CD4-positive, CD25-positive, alpha-beta regulatory T cell (primary cell): ENCODE measurements around the gene SCTR. TPM values are rescaled to one million over a fixed set of nuclear protein-coding genes. Genes with fewer than 3 reads are reported as not detected.

Experiments
- ATAC-seq, 2 donors: fragments of 150-1000 bp; cut with Tn5 transposase; one replicate each; pipeline ENCODE4 v1.10.0; 2021; ENCODE audit warnings: low read depth in 2 of 2, moderate number of reproducible peaks in 2 of 2, moderate library complexity in 1 of 2
- DNase-seq, 3 donors: peaks; one replicate each; pipeline versions ENCODE4 v3.0.0 to v3.0.0-alpha.2; 2012 to 2022; ENCODE audit warnings: mixed read lengths in 1 of 3
- H3K27ac ChIP-seq: one replicate; pipeline ENCODE4 v1.7.0; 2013; ENCODE audit warnings: mild to moderate bottlenecking, low read length; ENCODE audit not compliant: insufficient read depth, poor library complexity, severe bottlenecking
- H3K27me3 ChIP-seq: one replicate; pipeline ENCODE4 v1.7.0; 2013; ENCODE audit warnings: low read length; ENCODE audit not compliant: control insufficient read depth, insufficient read depth
- H3K36me3 ChIP-seq: one replicate; pipeline ENCODE4 v1.7.0; 2013; ENCODE audit warnings: mild to moderate bottlenecking, low read length, moderate library complexity; ENCODE audit not compliant: control insufficient read depth, insufficient read depth
- H3K4me1 ChIP-seq: 2 replicates; pipeline ENCODE4 v1.7.0; 2013; ENCODE audit warnings: mild to moderate bottlenecking, low read length; ENCODE audit not compliant: insufficient read depth, control insufficient read depth, poor library complexity, severe bottlenecking
- H3K4me3 ChIP-seq: one replicate; pipeline ENCODE4 v1.7.0; 2013; ENCODE audit warnings: low read depth, mild to moderate bottlenecking, low read length, moderate library complexity
- H3K9me3 ChIP-seq, 2 experiments: 1 replicate in 1 of 2; 2 replicates in 1 of 2; pipeline ENCODE4 v1.7.0; 2013; ENCODE audit warnings: low read length in 2 of 2, mild to moderate bottlenecking in 1 of 2, moderate library complexity in 1 of 2; ENCODE audit not compliant: control insufficient read depth in 2 of 2
- H3K27ac Mint-ChIP-seq, 3 donors: one replicate each; pipeline ENCODE4 v1.8.0; 2020 to 2022; ENCODE audit warnings: mild to moderate bottlenecking in 3 of 3, mixed read lengths in 3 of 3, moderate library complexity in 2 of 3
- H3K27me3 Mint-ChIP-seq: one replicate; pipeline ENCODE4 v1.8.0; 2022; ENCODE audit warnings: mild to moderate bottlenecking, mixed read lengths
- H3K36me3 Mint-ChIP-seq: one replicate; pipeline ENCODE4 v1.8.0; 2020; ENCODE audit warnings: mixed read lengths
- H3K4me1 Mint-ChIP-seq, 4 donors: one replicate each; pipeline ENCODE4 v1.8.0; 2020 to 2022; ENCODE audit warnings: mixed read lengths in 4 of 4, mild to moderate bottlenecking in 1 of 4
- H3K4me3 Mint-ChIP-seq, 4 donors: one replicate each; pipeline ENCODE4 v1.8.0; 2020 to 2022; ENCODE audit warnings: mild to moderate bottlenecking in 4 of 4, mixed read lengths in 4 of 4, moderate library complexity in 3 of 4
- H3K9me3 Mint-ChIP-seq, 7 donors: one replicate each; pipeline ENCODE4 v1.8.0; 2020 to 2022; ENCODE audit warnings: mixed read lengths in 7 of 7, mild to moderate bottlenecking in 3 of 7, moderate library complexity in 2 of 7
- polyA plus RNA-seq, 4 donors: library from polyadenylated mRNA; unstranded; fragments of 300-500 nt; fragmentation: Illumina TruSeq; gene quantifications; one replicate each; pipeline ENCODE4 v1.2.3, GENCODE V29; 2021
- total RNA-seq: library from RNA; stranded (reverse); gene quantifications from one replicate; pipeline ENCODE4 v1.2.3, GENCODE V29; 2022

The SCTR gene
- total and polyA plus RNA-seq, 5 donors from 2014 or later = not detected

DNA sequence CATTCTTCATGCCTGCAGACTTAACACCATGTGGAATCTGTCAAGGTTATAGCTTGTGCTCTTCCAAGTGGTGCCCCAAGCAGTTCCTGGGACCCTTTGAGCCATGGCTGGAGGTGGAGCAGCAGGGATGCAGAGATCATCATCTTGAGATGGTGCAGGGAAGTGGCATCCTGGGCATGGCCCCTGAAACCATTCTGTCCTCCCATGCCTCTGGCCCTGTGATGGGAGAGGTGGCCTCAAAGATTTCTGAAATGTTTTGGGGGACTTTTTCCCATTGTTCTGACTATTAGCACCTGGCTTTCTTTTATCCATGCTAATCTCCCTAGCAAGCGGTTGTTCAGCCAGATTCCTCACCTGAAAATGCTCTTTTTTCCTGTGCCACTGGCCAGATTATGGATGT is 103.0 kb downstream of the SCTR start:
- Histone ChIP-seq H3K4me1 (no peaks in the 10 kb centered on the region), H3K4me3 (no peak overlapping the region), H3K27ac (no peak overlapping the region), H3K36me3 (no peaks in the 10 kb centered on the region), H3K9me3 (no peaks in the 10 kb centered on the region), H3K27me3 (peaks cover 4% of the 10 kb centered on the region)
- DNase-seq = no peak
- ATAC-seq = no peak
- no peak overlapping the region for H3K4me3 Mint-ChIP-seq
- H3K27ac Mint-ChIP-seq = no peak overlapping the region
- H3K36me3 Mint-ChIP-seq = no peaks in the 10 kb centered on the region
- peaks cover 25% of the 10 kb centered on the region for H3K27me3 Mint-ChIP-seq
- no peaks in the 10 kb centered on the region for H3K4me1 Mint-ChIP-seq
- peaks cover 0 to 5% (median 0%) of the 10 kb centered on the region in 7 donors for H3K9me3 Mint-ChIP-seq

DNA sequence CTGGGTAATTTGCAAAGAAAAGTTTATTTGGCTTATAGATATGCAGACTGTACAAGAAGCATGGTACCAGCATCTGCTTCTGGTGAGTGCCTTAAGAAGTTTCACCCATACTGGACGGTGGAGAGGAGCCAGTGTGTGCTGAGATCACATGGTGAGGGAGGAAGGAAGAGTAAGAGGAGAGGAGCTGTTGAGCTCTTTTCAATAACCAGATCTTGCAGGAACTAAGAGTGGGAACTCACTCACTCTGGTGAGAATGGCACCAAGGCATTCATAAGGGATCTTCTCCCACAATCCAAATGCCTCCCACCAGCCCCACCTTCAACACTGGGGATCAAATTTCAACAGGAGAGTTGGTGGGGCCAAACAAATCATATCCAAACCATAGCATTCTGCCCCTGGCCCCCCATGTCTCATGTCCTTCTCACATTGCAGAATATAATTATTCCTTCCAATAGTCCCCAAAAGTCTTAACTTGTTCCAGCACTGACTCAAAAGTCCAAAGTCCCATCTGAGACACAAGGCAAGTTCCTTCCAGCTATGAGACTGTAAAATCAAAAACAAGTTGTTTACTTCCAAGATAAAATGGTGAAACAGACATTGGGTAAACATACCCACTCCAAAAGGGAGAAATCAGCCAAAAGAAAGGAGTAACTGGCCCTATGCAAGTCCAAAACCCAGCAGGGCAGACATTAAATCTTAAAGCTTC is 104.3 kb downstream of the SCTR start:
- Histone ChIP-seq H3K9me3 (no peaks in the 10 kb centered on the region), H3K4me1 (no peaks in the 10 kb centered on the region), H3K4me3 (no peak overlapping the region), H3K27me3 (peaks cover 4% of the 10 kb centered on the region), H3K36me3 (no peaks in the 10 kb centered on the region), H3K27ac (no peak overlapping the region)
- Mint-ChIP-seq H3K4me1 (no peaks in the 10 kb centered on the region), H3K36me3 (no peaks in the 10 kb centered on the region), H3K9me3 (peaks cover 0 to 5% (median 0%) of the 10 kb centered on the region in 7 donors), H3K27me3 (peaks cover 22% of the 10 kb centered on the region), H3K4me3 (no peak overlapping the region), H3K27ac (no peak overlapping the region)
- no peak for DNase-seq
- ATAC-seq = no peak

DNA sequence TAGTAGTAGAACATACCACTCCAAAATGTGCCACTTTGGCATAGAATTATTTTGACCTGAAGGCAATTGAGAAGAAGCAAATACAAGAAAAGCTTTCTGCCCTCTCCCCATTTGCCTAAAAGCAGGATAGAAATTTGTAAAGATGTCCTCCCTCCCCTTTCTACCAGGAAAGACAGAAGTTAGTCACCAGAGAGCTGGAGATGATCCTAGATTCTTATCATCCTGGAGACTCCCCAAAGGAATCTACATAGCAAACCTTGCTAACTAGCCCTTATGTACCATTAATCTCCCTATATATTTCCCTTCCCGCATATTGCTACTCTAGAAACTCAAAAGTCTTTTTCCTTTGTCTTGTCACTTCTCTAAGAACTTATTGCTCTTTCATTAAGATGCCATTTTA is 105.2 kb downstream of the SCTR start:
- no peak overlapping the region for H3K4me3 Mint-ChIP-seq

DNA sequence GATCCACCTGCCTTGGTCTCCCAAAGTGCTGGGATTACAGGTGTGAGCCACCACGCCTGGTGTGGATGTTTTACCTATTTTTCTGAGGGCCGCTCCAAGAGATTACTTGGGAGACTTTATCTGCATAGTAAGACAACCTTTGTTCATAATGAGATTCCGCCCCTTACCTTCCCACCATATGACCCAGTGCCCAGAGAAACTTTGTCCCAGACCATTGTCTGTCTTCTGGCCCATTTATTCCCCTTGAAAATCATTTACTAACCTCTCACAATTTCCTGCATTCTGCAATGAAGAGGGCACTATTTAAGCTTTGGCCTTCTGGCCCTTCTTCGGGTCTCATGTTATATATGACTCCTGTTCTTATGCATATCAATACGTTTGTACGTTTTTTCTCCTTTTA is 106.4 kb downstream of the SCTR start:
- H3K4me1 Mint-ChIP-seq = no peaks in the 10 kb centered on the region
- peaks cover 0 to 5% (median 0%) of the 10 kb centered on the region in 7 donors for H3K9me3 Mint-ChIP-seq
- H3K36me3 Mint-ChIP-seq = no peaks in the 10 kb centered on the region
- no peak overlapping the region for H3K4me3 Mint-ChIP-seq
- peaks cover 29% of the 10 kb centered on the region for H3K27me3 Mint-ChIP-seq
- Histone ChIP-seq H3K4me1 (no peaks in the 10 kb centered on the region), H3K27ac (no peak overlapping the region), H3K4me3 (no peak overlapping the region), H3K36me3 (no peaks in the 10 kb centered on the region), H3K27me3 (peaks cover 6% of the 10 kb centered on the region), H3K9me3 (no peaks in the 10 kb centered on the region)
- no peak for DNase-seq
- no peak for ATAC-seq
- H3K27ac Mint-ChIP-seq = no peak overlapping the region

More for the DNA sequence above, 105.2 kb downstream of the SCTR start:
- H3K27ac Mint-ChIP-seq = no peak overlapping the region
- Histone ChIP-seq H3K4me1 (no peaks in the 10 kb centered on the region), H3K36me3 (no peaks in the 10 kb centered on the region), H3K4me3 (no peak overlapping the region), H3K27me3 (peaks cover 4% of the 10 kb centered on the region), H3K27ac (no peak overlapping the region), H3K9me3 (no peaks in the 10 kb centered on the region)
- no peaks in the 10 kb centered on the region for H3K4me1 Mint-ChIP-seq
- no peaks in the 10 kb centered on the region for H3K36me3 Mint-ChIP-seq
- ATAC-seq (no peak), DNase-seq (no peak)
- H3K9me3 Mint-ChIP-seq = peaks cover 0 to 5% (median 0%) of the 10 kb centered on the region in 7 donors
- H3K27me3 Mint-ChIP-seq = peaks cover 22% of the 10 kb centered on the region

DNA sequence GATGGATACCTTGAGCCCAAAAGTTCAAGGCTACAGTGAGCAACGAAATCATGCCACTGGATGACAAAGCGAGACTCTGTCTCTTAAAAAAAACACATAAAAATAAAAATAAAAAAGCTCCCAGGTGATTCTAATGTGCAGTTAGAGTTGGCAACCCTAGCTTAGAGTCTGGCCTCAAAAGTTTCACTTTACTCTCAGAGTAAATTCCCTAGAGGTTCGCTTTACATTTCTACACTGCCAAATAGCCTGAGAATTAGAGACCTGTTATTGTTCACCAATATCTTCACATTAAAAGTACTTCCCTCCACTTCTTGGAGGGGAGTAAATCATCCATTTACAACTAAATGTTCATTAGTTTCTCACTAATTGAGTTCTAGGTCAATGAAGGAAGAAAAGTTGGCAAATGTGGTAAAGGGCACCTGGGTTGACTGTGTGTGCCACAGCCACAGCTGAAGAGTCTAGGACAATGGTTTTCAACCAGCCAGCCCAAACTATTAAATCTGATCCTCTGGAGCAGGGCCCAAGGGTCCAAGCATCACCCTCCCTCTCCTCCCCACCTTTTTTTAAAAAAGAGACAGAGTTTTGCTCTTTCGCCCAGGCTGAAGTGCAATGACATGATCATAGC is 107.9 kb downstream of the SCTR start:
- ATAC-seq (no peak), DNase-seq (no peak)
- no peak overlapping the region for H3K4me3 Mint-ChIP-seq
- Histone ChIP-seq H3K27ac (no peak overlapping the region), H3K4me3 (no peak overlapping the region), H3K9me3 (no peaks in the 10 kb centered on the region), H3K36me3 (no peaks in the 10 kb centered on the region), H3K27me3 (peaks cover 5% of the 10 kb centered on the region), H3K4me1 (no peaks in the 10 kb centered on the region)
- H3K36me3 Mint-ChIP-seq = no peaks in the 10 kb centered on the region
- peaks cover 27% of the 10 kb centered on the region for H3K27me3 Mint-ChIP-seq
- peaks cover 0 to 2% (median 0%) of the 10 kb centered on the region in 7 donors for H3K9me3 Mint-ChIP-seq
- no peak overlapping the region for H3K27ac Mint-ChIP-seq
- no peaks in the 10 kb centered on the region for H3K4me1 Mint-ChIP-seq

DNA sequence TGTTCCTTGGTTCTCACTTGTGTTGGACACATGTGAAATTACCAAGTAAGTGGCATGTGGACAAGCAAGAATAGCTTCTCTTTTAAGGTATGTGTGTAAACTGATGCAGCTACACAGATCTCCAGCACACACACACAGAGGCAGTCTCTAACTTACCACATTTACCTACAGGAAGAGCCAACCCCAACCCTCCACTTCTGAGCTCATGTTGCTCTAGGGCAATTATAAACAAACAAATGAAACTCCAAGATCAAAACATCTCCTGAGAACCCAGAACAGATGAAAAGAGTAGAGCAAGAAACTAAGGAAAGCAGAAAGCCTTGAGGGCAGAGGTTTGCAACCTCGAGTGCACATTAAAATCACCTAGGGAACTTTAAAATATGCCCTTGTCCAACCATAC is 108.7 kb downstream of the SCTR start:
- Histone ChIP-seq H3K27ac (no peak overlapping the region), H3K4me3 (no peak overlapping the region), H3K9me3 (no peaks in the 10 kb centered on the region), H3K27me3 (peaks cover 5% of the 10 kb centered on the region), H3K4me1 (no peaks in the 10 kb centered on the region), H3K36me3 (no peaks in the 10 kb centered on the region)
- peaks cover 0 to 2% (median 0%) of the 10 kb centered on the region in 7 donors for H3K9me3 Mint-ChIP-seq
- peaks cover 35% of the 10 kb centered on the region for H3K27me3 Mint-ChIP-seq
- H3K4me3 Mint-ChIP-seq = no peak overlapping the region
- ATAC-seq (no peak), DNase-seq (no peak)
- H3K36me3 Mint-ChIP-seq = no peaks in the 10 kb centered on the region
- H3K27ac Mint-ChIP-seq = no peak overlapping the region
- H3K4me1 Mint-ChIP-seq = no peaks in the 10 kb centered on the region

DNA sequence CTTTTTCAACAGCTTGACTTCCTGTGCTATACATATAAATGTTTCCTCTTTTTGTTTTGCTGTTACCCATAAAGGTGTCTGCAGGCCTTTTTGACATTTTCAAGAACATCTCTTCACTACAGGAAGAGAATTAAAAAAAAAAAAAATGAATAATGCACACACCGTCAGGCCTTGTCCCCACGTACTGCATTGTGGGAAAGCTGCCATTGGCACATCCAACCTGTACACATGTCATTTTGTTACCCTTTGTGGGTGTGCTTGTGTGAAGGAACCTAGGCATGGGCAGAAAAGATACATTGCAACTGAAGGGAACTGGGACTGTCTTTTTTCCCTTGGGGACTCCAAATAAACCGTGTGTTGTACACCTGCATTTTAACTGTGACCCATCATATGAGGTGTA is 109.4 kb downstream of the SCTR start:
- Mint-ChIP-seq H3K36me3 (no peaks in the 10 kb centered on the region), H3K4me1 (no peaks in the 10 kb centered on the region), H3K27ac (no peak overlapping the region), H3K4me3 (no peak overlapping the region), H3K9me3 (peaks cover 0 to 2% (median 0%) of the 10 kb centered on the region in 7 donors), H3K27me3 (peaks cover 35% of the 10 kb centered on the region)
- no peaks in the 10 kb centered on the region for H3K9me3 ChIP-seq
- H3K4me3 ChIP-seq = no peak overlapping the region
- H3K4me1 ChIP-seq = no peaks in the 10 kb centered on the region
- peaks cover 3% of the 10 kb centered on the region for H3K27me3 ChIP-seq
- H3K27ac ChIP-seq = no peak overlapping the region
- DNase-seq = peak in 1 of 3 donors; percentile 10
- ATAC-seq = no peak
- H3K36me3 ChIP-seq = no peaks in the 10 kb centered on the region

DNA sequence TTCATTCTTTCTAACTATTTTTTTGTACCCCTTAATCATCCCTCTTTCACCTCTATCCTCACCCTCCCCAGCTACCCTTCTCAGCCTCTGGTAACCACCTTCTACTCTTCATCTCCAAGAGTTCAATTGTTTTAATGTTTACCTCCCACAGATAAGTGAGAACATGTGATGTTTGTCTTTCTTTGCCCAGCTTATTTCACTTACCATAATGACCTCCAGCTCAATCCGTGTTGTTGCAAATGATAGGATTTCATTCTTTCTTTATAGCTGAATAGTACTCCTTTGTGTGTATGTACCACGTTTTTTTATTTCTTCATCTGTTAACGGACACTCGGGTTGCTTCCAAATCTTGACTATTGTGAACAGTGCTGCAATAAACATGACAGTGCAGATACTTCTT is 114.8 kb downstream of the SCTR start:
- H3K4me1 Mint-ChIP-seq = no peaks in the 10 kb centered on the region

More for the DNA sequence above, 114.8 kb downstream of the SCTR start:
- Mint-ChIP-seq H3K9me3 (peaks cover 0 to 2% (median 0%) of the 10 kb centered on the region in 7 donors), H3K36me3 (no peaks in the 10 kb centered on the region), H3K27me3 (peaks cover 23% of the 10 kb centered on the region), H3K27ac (no peak overlapping the region), H3K4me3 (no peak overlapping the region)
- Histone ChIP-seq H3K4me3 (no peak overlapping the region), H3K4me1 (no peaks in the 10 kb centered on the region), H3K9me3 (no peaks in the 10 kb centered on the region), H3K36me3 (no peaks in the 10 kb centered on the region), H3K27ac (no peak overlapping the region), H3K27me3 (peaks cover 3% of the 10 kb centered on the region)
- ATAC-seq (no peak), DNase-seq (no peak)
